ENCODE data around the gene ALK.

Gene ALK

DNA sequence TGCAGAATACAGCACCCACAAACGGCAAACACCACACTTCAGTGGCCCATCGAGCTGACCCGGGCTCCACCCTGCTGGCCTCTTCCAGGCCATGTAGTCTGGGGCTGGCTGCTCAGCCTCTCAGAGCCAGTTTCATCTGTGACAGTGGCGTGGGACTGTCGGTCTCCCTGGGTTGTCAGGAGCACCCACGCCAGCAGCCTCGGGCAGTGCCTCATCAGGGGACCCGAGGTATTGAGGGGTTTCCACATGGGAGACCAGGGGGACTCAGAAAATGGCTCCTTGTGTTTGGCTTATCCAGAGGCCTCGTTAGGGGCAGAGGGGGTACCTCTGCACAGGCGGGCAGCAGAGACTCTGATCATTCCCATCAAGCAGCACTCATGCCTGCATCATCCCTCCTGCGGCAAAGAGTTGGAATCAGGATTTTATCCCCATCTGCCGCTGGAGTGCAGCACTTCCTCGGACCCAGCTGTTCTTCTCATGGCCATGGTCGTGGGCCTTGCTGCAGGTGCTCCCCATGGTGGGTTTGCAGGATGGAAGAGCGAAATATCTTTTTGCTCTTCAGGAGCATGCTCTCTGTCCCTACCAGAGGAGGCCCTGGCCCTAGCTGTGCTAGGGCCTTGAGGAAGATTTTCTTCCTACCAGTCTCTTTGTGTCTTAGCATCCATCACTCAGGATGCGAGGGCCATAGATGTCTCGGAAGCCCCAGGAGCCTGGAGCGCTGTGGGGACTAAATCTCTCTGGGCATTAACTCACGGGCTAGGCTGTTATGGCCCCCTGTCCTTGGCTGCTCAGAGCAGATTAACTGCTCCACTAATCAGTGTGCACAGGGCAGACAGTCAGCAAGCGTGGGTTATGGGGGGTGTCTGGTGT is 705.4 kb downstream of the ALK start:
- peak in 1 of 2 experiments; percentile 55 for DNase-seq

DNA sequence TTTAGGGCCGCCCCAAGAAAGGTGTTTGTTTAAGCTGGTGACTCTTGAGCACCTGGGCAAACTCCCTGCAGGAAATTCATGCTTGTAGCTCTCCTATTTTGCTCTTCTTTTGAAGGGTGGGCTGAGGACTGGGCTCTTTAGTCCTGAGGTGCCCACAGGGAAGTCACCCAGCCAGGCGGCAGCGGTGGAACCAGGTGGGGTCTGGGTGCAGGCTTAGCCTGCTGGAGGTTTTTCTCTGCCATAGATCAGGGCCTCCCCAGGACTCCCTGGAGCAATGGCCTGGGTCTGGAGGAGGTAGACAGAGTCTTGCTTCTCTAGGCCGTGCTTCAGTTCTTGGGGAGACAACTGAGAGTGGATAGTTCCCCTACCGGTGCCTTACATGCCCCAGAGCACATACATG is 706.3 kb downstream of the ALK start:
- no peak for DNase-seq

GRCh38 chr2:29213888-29214291 is 707.5 kb downstream of the ALK start:
- no peak for DNase-seq

GRCh38 chr2:29212009-29212408 is 709.4 kb downstream of the ALK start:
- peak; percentile 58 to 77 for DNase-seq

DNA sequence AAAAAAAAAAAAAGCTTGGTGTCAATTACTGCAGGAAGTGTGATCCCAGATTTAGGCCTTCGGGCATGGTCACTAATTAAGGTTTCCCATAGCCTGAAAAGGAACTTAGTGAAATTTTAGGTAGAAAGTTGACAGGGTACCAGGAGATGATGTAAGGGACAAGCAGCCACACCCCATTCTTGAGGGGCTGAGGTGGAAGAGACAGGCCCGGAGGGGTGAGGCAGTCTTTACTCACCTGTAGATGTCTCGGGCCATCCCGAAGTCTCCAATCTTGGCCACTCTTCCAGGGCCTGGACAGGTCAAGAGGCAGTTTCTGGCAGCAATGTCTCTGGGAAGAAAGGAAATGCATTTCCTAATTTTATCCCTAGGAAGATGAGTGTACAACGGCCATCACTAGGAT is 711.8 kb downstream of the ALK start:
- DNase-seq: no peak

DNA sequence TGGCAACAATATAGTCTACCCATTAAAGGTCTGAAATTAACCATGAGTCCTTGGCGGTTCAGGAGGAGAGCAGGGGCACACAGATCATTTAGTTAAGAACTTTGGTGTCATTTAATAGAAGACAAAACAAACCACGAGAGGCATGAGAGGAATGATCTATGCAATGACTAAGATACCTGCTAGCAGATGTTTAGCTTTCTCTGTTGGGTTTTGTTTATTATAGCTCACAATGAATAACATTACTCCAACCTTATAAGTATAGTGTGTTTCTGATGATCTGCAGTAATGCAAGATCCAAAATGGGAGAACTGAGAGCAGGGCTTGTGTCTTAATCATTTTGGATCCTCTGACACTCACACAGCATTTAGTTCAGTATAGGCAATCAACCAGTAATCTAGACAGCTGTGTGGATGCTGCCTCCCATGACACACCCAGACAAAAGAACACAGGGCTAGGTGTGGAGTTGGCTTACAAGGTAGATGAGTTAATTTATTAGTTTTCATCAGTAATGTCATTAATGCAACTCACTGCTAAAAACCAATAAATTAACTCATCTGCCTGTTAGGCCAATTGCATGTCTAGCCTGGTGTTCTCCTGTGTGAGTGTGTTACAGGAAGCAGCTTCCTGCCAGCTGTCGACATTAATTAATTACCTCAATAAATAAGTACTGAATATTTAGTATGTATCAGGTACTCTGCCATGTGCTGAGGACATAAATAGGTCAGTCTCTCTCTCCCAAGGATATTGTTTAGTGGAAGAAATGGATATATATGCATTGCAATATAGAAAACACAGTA is 713.8 kb downstream of the ALK start:
- DNase-seq: peak; percentile 6 to 43

GRCh38 chr2:29206941-29207340 is 714.4 kb downstream of the ALK start:
- DNase-seq: peak in 1 of 2 experiments; percentile 28

- DNase-seq: no peak
Measured at GRCh38 chr2:29202819-29203495, 718.4 kb downstream of the ALK start.

- DNase-seq: no peak
Measured at GRCh38 chr2:29201979-29202378, 719.4 kb downstream of the ALK start.

GRCh38 chr2:29196792-29197788 is 724.3 kb downstream of the ALK start:
- DNase-seq: peak; percentile 41 to 77

- DNase-seq: no peak
Measured at GRCh38 chr2:29195796-29196195, 725.6 kb downstream of the ALK start.

- DNase-seq: no peak
Measured at GRCh38 chr2:29193681-29194080, 727.7 kb downstream of the ALK start.

DNA sequence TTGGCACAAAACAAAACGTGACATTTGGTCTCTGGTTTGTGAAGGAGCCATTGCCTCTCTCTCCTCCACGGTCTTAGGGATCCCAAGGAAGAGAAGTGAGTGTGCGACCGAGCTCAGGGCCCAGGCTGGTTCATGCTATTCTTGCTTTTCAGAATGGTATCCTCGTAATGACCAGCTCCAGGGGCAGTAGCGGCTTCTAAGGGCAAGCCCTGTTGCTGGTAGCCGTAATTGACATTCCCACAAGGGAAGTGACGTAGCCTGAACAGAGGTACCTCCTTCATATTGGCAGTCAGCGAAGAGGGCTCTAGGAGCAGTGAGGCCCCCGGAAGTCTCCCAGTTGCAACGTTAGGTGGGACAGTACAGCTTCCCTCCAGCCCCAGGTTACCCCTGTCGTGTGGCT is 728.3 kb downstream of the ALK start:
- DNase-seq: no peak

DNA sequence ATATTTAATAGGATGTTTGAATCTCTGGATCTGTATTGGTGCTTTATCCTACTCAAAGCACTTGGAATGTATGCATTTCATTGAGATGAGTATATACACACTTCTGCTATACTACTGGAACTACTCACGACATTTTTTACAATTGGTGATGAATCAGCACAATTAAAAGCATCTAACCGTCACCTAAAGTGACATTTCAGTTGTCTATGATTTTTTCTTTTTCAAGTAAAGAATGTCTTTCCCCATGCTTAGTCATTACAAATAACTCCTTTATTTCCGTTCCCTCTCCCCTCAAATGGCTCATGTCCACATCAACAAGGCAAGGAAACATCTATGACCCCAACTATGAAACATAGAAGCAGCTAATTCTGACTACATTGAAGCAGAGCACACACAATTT is 728.9 kb downstream of the ALK start:
- DNase-seq: no peak

DNA sequence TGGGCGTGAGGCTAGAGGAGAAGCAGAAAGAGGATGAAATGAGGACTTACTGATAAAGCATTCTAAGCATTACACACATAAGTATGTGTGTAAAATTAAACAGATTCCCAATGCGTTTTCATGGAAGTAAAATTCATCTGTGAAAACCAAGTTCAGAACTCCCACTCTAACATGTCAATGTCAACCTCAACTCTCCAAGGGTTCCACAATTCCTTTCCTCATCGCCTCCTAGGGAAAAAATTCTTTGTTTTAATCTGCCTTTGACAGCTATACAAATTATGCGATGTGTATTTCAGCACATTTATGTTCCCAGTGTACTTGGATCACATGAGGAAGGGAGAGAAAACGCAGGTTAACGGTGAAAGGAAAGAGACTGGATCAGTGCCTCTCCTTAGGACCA is 729.6 kb downstream of the ALK start:
- no peak for DNase-seq

DNA sequence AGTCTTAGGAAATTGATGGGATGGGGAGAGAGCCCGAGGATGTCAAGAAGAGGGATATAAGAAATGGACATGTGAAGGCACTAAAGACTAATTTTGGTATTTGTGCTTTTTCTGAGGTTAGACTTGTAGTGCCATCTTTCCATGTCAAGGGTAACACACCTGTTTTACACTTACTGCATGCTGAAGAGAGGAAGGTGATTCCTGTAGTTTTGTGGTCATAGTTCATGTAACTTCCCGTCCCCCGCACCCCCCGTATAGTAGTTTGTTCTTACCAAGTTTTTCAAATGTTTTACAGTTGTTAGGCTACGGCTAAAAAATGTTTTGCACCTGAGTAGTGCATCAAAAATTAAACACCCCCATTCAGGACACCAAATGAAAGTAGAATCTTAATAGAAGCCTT is 732.3 kb downstream of the ALK start:
- no peak for DNase-seq

- no peak for DNase-seq
Measured at GRCh38 chr2:29187926-29188325, 733.5 kb downstream of the ALK start.

DNA sequence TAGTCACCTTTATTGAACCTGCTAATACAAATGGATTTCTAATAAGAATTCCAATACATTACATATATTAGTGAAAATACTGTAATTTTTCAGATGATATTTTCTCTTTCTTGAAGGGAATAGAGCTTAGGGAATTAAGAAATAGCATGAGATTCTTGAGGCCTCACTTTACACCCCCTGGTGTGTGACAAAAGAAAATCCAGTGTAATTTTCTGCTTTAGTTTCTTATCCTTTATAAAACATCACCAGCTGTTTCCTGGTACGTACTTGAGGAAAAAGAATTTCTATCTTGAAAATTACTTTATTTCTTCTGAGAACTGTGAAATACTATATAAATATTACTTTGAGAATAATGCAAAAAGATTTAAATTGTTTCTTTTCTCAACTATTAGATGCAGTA is 734.6 kb downstream of the ALK start:
- DNase-seq: no peak

GRCh38 chr2:29184531-29184930 is 736.9 kb downstream of the ALK start:
- DNase-seq: no peak

DNA sequence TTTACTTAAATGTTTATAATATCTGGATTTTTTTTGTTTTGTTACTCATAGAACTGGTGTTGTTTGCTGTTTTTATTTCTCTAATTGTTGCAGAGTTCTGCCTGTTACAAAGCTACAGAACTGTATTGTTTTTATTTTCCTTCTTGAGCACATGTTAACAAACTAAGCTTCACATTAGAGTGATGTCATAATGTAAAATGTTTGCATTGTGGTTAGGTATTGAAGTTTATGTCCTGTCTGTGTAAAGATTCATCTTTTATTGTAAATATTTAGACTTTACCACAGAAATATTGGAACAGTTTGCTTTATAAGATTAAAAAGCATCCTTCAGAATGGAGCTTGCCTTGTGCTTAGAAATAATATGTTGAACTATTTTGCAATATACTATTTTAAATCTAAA is 738.5 kb downstream of the ALK start:
- no peak for DNase-seq

- no peak for DNase-seq
Measured at GRCh38 chr2:29182334-29182733, 739.1 kb downstream of the ALK start.

DNA sequence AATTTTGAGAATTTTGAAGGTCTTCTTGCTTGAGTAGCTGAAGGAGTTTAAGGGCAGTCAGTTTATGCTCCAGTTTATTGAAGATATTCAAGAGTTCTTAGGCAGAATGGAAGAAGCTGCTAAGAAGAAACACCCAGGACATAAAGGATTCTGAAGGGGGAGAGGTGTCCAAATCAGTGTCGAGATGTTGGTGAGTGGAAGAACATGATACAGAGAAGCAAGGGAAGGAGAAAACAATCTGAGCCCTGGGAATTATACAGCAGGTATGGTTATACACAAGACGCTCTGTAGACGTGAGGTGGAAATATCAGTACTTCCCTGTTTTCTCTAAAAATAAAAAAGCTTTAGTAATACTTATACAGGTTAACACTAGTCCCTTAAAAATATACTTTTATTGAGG is 746.0 kb downstream of the ALK start:
- no peak for DNase-seq

Data from NCI-H524 (cell line).